GM19455 (cell line): ENCODE results near the gene ASB6.

Experiments used
- ATAC-seq: cut with Tn5 transposase; IDR thresholded peaks from one replicate; pipeline ENCODE4 v1.9.1; 2021; ENCODE audit not compliant: unreplicated experiment

The ASB6 gene

DNA sequence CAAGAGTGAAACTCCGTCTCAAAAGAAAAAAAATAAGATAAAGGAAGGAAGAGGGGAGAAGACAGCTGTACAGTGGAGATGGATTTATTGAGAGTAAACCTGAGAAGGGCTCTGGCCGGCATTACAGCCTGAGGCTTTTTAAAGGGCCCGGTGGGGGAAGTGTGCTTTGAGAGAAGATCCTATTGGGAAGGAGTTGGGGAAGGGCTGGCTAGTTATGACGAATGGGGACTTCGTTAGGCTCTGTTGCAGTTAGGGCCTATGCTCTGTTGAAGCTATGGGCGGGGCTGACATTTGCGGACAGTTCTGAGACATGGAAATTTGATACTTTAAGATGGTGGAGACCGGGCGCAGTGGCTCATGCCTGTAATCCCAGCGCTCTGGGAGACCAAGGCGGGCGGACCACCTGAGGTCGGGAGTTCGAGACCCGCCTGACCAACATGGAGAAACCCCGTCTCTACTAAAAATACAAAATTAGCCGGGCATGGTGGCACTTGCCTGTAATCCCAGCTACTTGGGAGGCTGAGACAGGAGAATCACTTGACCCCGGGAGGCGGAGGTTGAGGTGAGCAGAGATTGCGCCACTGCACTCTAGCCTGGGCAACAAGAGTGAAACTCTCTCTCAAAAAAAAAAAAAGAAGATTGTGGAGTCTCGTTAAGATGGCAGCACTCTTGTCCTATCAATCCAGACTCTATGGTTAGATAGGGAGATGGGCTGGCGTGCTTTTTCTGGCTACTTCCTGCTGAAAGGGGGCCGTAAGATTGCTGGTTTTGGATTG, 54.3 kb downstream of the ASB6 start:
- ATAC-seq = no peak

DNA sequence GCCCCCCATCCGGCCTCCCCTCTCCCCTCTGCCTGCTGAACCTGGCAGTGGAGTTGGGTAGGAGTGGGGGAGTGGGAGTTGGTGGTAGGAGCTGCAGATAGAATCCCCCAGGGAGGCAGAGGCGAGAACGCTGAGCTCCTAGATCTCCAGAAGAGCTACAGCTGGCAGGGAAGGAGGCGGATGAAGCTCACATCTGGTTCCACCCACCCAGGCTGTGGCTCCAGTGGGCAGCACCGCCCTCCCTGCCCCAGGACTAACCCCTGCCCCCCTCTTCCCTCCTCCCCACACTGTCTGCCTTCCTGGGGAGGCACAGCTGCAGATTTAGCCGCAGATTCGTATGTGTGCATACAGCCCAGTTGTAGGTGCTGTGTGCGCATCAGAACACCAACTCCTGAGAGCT, 55.3 kb downstream of the ASB6 start:
- ATAC-seq = no peak

DNA sequence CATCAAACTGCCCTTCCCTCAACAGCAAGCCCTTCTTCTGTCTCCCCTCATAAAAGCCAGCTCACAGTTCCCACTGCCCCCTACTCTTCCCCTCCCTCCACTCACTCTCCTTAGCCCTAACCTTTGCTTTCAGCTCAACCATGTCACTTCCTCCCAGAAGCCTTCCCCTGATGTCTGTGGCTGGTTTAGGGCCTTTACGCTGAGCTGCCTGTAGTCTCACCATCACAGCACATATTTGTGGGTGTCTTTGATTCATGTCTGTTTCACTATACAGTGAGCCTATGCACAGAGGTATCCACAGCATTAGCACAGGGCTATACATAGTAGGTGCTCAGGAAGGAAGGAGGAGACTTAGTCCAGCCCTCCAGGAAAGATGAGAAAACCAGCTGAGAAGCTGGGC, 55.7 kb downstream of the ASB6 start:
- no peak for ATAC-seq

DNA sequence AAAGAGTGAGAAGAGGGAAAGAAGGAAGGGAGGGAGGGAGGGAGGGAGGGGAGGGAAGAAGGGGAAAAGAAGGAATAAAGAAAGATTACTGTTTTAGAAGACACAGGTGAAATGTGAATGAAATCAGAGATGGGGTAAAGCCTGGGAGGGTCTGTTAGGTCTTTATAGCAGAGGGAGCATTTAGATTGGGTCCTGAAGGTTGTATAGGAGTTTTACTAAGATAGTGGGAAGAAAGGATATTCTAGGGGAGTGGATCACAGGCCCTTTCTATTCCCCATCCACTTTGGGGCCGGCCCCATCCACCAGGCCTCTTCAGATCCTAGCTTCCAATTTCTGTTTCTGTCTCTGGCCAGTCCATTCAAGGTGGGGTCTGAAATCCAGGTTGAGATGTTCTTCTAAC, 56.6 kb downstream of the ASB6 start:
- no peak for ATAC-seq
